ENCODE results near the gene MXRA8. TPM values are rescaled to one million over a fixed set of nuclear protein-coding genes. Genes with fewer than 3 reads are reported as not detected.

Gene MXRA8
- total RNA-seq, 1 experiment from 2014 or later, result 9.6 TPM

GRCh38 chr1:1312450-1313314 is 45.7 kb downstream of the MXRA8 start:
- H3K18ac ChIP-seq (ENCODE audit: insufficient read length, low read depth, low read length), result no peak overlapping the region
- peaks cover 8 to 18% of the 10 kb centered on the region in 2 experiments for H3K4me1 Mint-ChIP-seq
- no peak overlapping the region for H4K91ac ChIP-seq (ENCODE audit: insufficient read length, low read depth, low read length)
- H3K9ac ChIP-seq (ENCODE audit: extremely low read depth, insufficient read length, low read length), result no peak overlapping the region
- H3K27me3 ChIP-seq (ENCODE audit: insufficient read depth, low read length), result no peaks in the 10 kb centered on the region
- no CpG with 5 or more reads among the region's 49 CpGs for WGBS (ENCODE audit: extremely low coverage, insufficient read length, low lambda C conversion rate)
- no peak for TF ChIP-seq CTCF (conservative IDR thresholded peaks at IDR 0.05)
- no peak overlapping the region for H3K56ac ChIP-seq (ENCODE audit: insufficient read length, low read depth, low read length)
- no peaks in the 10 kb centered on the region for H3K27me3 Mint-ChIP-seq (ENCODE audit: low read depth)
- no peak overlapping the region for H4K8ac ChIP-seq (replicated peaks; ENCODE audit: insufficient read length, low read depth, low read length)
- H3K79me2 ChIP-seq (ENCODE audit: insufficient read depth, low read length), result no peaks in the 10 kb centered on the region
- H3K9me3 ChIP-seq (ENCODE audit: control insufficient read depth, low read depth, low read length), result no peaks in the 10 kb centered on the region
- no peak overlapping the region for H2BK20ac ChIP-seq (ENCODE audit: low read depth, low read length, poor library complexity, severe bottlenecking)
- H2BK12ac ChIP-seq (ENCODE audit: insufficient read length, low read depth, low read length), result no peak overlapping the region
- no peak overlapping the region for H3K4ac ChIP-seq (ENCODE audit: low read depth, low read length)
- no peak overlapping the region for H2AFZ ChIP-seq (ENCODE audit: low read length)
- no peak overlapping the region for H2BK5ac ChIP-seq (ENCODE audit: insufficient read length, low read length)
- H4K20me1 ChIP-seq (ENCODE audit: control insufficient read depth, insufficient read depth, insufficient read length), result no peaks in the 10 kb centered on the region
- no peak overlapping the region for H3K14ac ChIP-seq (ENCODE audit: insufficient read depth, low read length)
- H3K27ac ChIP-seq (ENCODE audit: insufficient read length, low read depth, low read length), result no peak overlapping the region
- H3K27ac Mint-ChIP-seq, result no peak overlapping the region
- H3K36me3 Mint-ChIP-seq (ENCODE audit: insufficient read depth in 1 of 3, low read depth in 3 of 3), result peaks cover 7 to 46% (median 46%) of the 10 kb centered on the region in 3 experiments
- DNase-seq, result no peak
- H3K9me3 Mint-ChIP-seq, result no peaks in the 10 kb centered on the region
- H2BK15ac ChIP-seq (ENCODE audit: low read depth, low read length), result no peak overlapping the region
- H4K5ac ChIP-seq (ENCODE audit: insufficient read length, low read depth, low read length), result no peak overlapping the region
- H3K4me2 ChIP-seq (ENCODE audit: insufficient read depth, insufficient read length, low read length), result no peak overlapping the region
- H2BK120ac ChIP-seq (ENCODE audit: low read depth, low read length, poor library complexity, severe bottlenecking), result no peak overlapping the region
- H3K79me1 ChIP-seq (ENCODE audit: insufficient read depth, low read depth, low read length, poor library complexity, severe bottlenecking), result no peaks in the 10 kb centered on the region
- H3K4me1 ChIP-seq (ENCODE audit: insufficient read depth, low read length), result no peaks in the 10 kb centered on the region; the same call in 1 of the 2 replicates
- H3K4me3 Mint-ChIP-seq, result no peak overlapping the region
- no peak overlapping the region for H3T11ph ChIP-seq (ENCODE audit: low read length)
- no peak overlapping the region for H3K23ac ChIP-seq (ENCODE audit: insufficient read length, low read depth, low read length)
- H3K23me2 ChIP-seq (ENCODE audit: insufficient read length, low read depth, low read length, poor library complexity, severe bottlenecking), result peaks cover 7% of the 10 kb centered on the region
- H2AK5ac ChIP-seq (ENCODE audit: insufficient read length, low read length), result no peak overlapping the region

Measured in H9 (cell line).